NCI-H524 treated with DMSO at 0.1 percent for 48 hours (cell line): Measurements from ENCODE around the gene CCER1.

Source experiments
- DNase-seq: peaks from one replicate; lab custom pipeline; 2025; lab: John Stamatoyannopoulos, UW

CCER1 gene

GRCh38 chr12:90969346-90969745 is 14.4 kb upstream of the CCER1 start:
- no peak for DNase-seq

DNA sequence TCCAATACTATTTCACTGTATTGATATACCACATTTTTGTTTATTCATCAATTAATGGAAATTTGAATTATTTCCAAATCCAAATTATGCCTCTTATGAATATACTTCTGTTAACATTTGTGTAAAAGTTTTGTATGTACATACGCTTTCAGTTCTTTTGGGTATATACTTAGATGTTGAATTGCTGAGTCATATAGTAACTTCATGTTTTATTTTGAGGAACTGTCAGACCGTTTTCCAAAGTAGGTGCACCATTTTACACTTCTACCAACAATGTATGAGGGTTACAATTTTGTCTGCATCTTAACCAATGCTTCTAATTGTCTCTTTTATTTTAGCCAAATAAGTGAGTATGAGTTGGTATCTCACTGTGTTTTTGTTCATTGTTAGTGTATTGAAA is 10.2 kb upstream of the CCER1 start:
- DNase-seq, result no peak

- no peak for DNase-seq
Observed at GRCh38 chr12:90964616-90965015, 9.6 kb upstream of the CCER1 start.

DNA sequence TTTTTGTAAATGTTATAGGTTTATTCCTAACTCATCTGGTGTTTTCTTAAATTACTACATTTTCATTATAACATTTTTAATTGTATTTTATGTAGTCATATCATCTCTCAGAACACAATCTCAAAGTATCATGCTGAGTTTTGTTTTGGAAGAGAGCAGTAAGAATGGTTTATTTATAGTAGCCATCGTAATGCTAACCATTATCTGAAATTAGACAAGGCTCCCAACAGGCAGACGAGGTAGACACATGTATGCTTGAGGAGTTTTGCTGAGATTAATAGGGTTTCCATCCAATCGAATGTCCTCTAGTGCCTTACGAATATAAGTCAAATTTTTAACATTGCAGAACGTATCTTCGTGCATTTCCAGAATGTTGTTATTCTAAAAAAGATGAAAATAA is 9.0 kb upstream of the CCER1 start:
- DNase-seq, result no peak

DNA sequence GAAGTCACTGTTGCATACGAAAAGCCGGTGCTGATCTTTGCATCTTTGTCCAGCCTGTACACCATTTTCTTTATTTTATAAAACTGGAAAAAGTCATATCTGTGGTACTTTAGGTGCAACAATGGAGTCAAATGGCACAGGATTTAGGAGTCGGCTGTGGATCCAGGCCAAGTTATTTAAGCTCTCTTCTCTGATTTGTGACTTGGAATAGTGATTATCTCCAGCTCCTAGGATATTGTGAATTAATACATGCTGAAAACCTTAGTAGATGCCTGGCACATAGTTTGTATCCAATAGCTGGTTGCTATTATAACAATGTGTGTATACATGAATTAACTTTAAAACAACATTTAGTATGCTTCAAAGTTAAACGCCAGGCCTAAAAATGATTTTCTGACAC is 6.2 kb upstream of the CCER1 start:
- DNase-seq, result no peak

DNA sequence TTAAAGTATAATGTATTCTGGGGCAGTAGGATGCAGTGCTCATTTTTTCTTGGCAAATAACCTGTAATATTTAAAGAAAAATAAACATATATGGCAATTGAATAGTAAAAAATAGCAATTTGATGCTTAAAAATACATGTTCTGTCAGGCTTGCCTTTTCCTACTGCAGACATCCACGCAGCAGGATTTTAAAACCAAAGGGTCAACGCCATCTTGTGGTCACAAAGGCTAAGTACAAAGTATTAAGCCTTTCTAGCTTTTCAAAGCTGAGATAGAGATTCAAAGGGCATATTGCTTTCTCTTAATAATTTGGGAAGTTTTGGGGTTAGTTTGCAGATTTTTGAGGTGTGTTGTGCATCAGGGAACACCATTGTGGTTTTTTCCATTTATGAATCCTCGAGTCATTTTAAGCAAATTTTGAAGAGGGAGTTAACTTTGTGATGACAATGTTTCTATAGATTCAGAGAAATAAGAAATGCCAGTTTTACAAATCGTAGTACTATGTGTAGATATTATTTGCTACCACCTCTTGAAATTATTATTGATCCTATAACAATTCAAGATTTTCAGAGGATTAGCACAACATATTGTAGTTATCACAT is 4.7 kb upstream of the CCER1 start:
- DNase-seq, result no peak

DNA sequence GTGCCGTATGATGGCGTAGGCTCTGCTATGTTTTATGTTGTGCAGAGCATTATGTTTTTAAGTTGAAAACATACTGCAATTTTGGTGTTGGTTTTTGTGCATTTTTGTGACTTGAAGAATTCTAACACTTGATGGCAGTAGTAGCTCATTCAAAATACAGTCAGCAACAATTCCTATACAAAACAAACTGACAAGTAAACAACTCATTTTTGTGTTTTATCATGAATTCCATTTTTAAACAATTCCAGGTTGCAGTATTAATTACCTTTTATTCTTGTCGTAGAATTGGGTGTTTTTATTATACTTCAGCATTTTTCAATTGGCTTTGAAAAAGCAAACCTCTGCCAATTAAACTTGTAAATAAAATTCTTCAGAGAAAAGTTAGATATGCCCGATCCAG is 4.1 kb upstream of the CCER1 start:
- no peak for DNase-seq

- no peak for DNase-seq
Observed at GRCh38 chr12:90958347-90958746, 3.4 kb upstream of the CCER1 start.

DNA sequence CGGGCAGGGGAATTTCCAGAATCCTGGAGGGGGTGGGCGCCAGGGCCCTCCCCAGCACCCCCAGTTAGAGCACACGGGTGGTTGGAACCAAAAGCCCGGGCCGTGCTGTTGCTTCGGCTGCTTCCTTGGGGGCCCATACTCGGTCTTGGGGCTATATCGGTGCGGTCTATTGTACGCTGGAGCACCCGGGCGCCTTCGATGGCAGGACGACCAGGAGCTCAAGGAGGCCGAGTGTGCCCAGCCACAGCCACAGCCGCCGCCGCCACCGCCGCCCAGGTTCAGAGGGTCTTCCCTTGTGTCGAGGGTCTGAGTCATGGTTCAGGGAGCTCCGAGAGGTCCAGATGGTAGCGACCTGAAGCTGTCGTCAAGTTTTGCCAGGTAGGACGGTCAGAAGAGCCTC is 548 bp downstream of the CCER1 start:
- DNase-seq, result no peak

GRCh38 chr12:90953956-90954421 is 987 bp downstream of the CCER1 start:
- DNase-seq, result no peak

DNA sequence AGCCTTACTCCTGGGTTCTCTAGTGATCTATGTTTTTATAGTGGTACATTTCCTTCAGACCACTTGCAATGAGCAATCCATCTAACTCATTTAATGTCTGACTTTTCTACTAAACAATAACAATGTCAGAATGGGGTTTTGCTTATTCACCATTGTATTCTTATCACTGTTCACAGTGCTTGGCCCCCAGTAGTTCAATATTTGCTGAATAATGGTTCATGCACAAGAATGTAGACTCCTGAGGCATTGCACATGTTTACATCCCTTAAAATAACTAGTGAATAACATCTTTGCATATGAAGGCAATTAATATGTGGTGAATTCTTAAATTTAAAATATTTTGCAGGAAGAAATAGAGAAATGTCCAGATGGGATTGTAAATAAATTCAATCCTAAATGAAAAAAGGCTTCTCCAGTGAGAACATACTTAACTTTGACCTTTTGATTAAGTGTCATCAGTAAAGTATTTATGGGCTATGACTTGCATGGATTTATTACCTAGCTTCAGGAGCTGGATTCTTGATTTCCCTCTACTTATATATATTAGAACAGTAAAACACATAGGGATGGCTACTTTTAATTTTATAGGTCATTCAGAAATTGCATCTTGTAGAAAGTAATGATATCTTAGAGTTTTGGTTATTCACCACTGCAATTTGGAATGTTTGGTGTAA is 3.4 kb downstream of the CCER1 start:
- no peak for DNase-seq

GRCh38 chr12:90947869-90948268 is 7.1 kb downstream of the CCER1 start:
- DNase-seq, result no peak

- no peak for DNase-seq
Observed at GRCh38 chr12:90945070-90945649, 9.8 kb downstream of the CCER1 start.

GRCh38 chr12:90943255-90943654 is 11.7 kb downstream of the CCER1 start:
- DNase-seq, result no peak

GRCh38 chr12:90940872-90941499 is 14.0 kb downstream of the CCER1 start:
- DNase-seq, result peak; percentile 45

DNA sequence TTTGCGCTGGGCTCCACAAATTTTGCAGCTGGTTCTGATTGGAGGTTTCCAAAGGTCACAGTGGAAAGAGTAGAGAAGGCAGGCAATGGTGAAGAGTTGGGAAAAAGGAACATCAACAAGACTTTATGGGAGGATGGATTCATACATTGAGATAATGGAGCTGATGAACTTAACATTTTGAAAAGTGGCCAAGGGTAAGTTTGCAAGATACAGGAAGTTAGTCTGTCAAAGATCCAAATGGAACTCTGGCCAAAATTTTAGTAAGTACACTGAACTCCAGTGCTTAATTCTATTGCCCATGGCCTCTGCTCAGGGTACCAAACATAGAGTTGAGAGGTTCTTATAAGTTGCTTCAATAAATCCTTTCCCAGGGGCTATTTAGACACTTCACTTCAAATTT is 15.6 kb downstream of the CCER1 start:
- no peak for DNase-seq

GRCh38 chr12:90938451-90938850 is 16.5 kb downstream of the CCER1 start:
- no peak for DNase-seq

- no peak for DNase-seq
Observed at GRCh38 chr12:90937651-90938050, 17.3 kb downstream of the CCER1 start.

- no peak for DNase-seq
Observed at GRCh38 chr12:90936230-90937005, 18.6 kb downstream of the CCER1 start.

- DNase-seq, result no peak
Observed at GRCh38 chr12:90925562-90925961, 29.4 kb downstream of the CCER1 start.

DNA sequence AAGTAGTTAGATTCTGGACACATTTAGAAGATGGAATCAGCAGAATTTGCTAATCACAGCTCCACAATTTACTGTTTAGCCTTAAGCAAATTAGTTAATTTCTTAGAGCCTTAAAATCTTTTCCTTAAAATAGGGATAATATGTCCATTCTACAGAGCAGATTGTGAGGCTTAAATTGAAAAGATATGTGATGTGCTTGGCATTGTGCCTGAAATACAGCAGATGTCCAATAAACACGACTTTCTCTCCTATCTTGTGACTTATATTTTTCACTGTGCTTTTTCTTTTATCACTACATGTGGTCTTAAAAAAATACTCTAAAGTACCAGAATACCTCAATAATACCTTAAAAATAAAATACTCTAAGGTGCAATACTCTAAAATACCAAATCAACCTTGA is 30.6 kb downstream of the CCER1 start:
- DNase-seq, result no peak

- DNase-seq, result no peak
Observed at GRCh38 chr12:90922145-90922627, 32.8 kb downstream of the CCER1 start.
